Measurements from ENCODE around the gene ORAI1.
"Not testable (repeated sequence)": the region's sequence is repeated elsewhere in the genome, so short reads cannot be mapped to it uniquely, and the experiment has no call there.

ORAI1 gene

DNA sequence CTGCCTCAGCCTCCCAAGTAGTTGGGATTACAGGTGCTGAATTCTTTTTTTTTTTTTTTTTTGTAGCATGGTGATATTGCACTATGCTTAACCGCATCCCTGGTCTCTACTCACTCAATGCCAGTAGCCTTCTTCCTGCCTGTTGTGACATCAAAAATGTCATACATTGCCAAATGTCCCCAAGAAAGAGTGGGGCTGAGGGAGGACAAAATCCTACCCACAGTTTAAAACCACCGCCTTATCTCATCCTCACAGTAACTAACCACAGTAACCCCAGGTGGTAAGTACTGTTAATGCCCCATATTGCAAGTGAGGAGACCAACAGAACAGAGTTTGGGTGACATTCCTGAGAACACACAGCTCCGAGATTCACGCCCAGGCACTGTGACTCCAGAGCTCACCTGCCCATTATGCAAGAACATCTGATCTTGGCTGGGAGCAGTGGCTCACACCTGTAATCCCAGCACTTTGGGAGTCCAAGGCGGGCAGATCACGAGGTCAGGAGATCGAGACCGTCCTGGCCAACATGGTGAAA lies 23.6 kb downstream of the ORAI1 start:
- H3K4me3 ChIP-seq (ENCODE audit: control insufficient read depth, low read depth, low read length): no peak overlapping the region

DNA sequence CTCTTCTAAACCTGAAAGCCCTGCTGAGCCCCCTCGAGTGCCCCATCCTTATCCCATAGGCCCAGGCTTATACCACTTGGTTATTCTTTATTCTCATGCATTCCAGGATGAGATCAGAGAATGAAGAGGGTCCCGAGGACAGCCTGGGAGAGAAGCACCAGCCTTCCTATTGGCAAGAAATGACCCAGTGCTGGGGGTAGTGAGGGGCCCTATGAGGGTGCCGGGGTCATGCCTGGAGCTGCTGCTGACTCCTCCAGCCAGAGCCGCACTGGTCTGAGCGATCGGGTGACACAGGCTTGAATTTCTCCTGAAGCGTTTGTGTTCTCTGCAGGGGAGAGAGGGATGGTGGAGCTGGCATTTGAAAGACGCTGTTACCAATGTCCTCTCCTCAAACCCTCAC lies 25.0 kb downstream of the ORAI1 start:
- no peak for DNase-seq (ENCODE audit: low read depth)
- H3K4me3 ChIP-seq (ENCODE audit: control insufficient read depth, low read depth, low read length): no peak overlapping the region
- TF ChIP-seq, protein P1, sequence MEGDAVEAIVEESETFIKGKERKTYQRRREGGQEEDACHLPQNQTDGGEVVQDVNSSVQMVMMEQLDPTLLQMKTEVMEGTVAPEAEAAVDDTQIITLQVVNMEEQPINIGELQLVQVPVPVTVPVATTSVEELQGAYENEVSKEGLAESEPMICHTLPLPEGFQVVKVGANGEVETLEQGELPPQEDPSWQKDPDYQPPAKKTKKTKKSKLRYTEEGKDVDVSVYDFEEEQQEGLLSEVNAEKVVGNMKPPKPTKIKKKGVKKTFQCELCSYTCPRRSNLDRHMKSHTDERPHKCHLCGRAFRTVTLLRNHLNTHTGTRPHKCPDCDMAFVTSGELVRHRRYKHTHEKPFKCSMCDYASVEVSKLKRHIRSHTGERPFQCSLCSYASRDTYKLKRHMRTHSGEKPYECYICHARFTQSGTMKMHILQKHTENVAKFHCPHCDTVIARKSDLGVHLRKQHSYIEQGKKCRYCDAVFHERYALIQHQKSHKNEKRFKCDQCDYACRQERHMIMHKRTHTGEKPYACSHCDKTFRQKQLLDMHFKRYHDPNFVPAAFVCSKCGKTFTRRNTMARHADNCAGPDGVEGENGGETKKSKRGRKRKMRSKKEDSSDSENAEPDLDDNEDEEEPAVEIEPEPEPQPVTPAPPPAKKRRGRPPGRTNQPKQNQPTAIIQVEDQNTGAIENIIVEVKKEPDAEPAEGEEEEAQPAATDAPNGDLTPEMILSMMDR (IDR thresholded peaks at IDR 0.05; ENCODE audit: control insufficient read depth, insufficient read depth, low read depth, low read length, missing control alignments): no peak

More for the DNA sequence above, 23.6 kb downstream of the ORAI1 start:
- TF ChIP-seq, protein P1 (IDR thresholded peaks at IDR 0.05; ENCODE audit: control insufficient read depth, insufficient read depth, low read depth, low read length, missing control alignments): no peak
- DNase-seq (ENCODE audit: low read depth): no peak

DNA sequence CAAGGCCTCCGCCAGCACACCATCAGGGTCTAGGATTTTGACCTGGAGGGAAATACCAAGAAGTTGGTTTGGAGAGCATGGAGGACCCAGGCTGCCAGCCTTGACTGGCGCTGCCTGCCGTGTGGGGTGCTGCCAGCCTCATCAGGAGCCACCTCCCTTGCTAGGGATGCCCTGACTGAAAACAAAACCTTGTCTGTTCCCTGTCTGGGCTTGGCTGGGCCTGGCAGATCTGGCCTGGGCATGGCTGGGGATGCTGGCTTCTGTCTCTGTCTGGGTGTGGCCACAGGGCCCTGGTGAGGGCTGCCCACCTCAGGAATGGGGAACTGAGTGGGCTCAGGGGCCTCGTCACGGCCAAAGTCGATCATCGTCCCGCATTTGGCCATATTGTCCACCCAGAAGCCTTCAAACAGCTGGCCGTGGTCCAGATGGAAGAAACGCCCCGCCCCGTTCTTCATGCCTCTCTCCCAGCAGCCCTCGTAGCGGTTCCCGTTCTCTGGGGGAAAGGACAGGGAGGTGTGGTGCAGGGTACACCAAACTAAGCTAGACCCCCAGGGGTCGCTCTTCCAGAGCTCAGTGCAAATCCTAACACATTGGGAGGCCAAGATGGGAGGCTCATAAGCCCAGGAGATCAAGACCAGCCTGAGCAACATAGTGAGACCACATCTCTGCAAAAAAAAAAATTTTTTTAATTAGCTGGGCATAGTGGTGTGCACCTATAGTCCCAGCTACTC lies 26.6 kb downstream of the ORAI1 start:
- no peak overlapping the region for H3K4me3 ChIP-seq (ENCODE audit: control insufficient read depth, low read depth, low read length)
- no peak for DNase-seq (ENCODE audit: low read depth)
- TF ChIP-seq, protein P1 (IDR thresholded peaks at IDR 0.05; ENCODE audit: control insufficient read depth, insufficient read depth, low read depth, low read length, missing control alignments): no peak

DNA sequence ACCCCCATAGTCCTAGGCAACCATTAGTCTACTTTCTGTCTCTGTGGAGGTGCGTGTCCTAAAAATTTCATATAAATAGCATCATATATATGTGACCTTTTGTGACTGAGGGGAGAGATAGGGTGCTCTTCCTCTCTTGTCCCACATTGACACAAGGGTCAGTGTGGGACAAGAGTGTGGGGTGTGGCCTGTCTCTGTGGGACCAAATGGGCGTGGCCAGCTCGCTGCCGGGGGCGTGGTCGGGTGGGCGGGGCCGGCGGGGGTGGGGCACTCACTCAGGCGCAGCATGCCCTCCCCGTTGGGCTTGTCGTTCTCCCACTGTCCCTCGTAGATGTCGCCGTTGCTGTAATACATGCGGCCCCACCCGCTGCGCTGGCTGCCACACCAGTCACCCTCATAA lies 27.7 kb downstream of the ORAI1 start:
- TF ChIP-seq, protein P1 (IDR thresholded peaks at IDR 0.05; ENCODE audit: control insufficient read depth, insufficient read depth, low read depth, low read length, missing control alignments): no peak
- DNase-seq (ENCODE audit: low read depth): no peak

DNA sequence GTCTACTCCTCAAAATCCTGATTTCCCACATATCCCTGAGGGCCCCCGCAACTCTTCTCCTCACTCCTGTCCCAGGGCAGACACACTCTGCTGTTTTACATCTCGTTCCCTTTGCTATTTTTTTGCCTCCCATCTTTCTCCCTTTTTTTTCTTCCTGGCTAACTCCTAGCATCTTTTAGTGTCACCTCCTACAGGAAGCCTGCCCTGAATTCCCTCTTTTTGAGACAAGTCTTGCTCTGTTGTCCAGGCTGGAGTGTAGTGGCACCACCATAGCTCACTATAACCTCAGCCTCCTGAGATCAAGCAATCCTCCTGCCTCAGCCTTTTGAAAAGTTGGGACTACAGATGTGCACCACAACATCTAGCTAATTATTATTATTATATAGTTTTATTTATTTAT lies 29.8 kb downstream of the ORAI1 start:
- TF ChIP-seq, protein P1 (IDR thresholded peaks at IDR 0.05; ENCODE audit: control insufficient read depth, insufficient read depth, low read depth, low read length, missing control alignments): no peak
- no peak overlapping the region for H3K4me3 ChIP-seq (ENCODE audit: control insufficient read depth, low read depth, low read length)
- no peak for DNase-seq (ENCODE audit: low read depth)

More for the DNA sequence above, 27.7 kb downstream of the ORAI1 start:
- no peak overlapping the region for H3K4me3 ChIP-seq (ENCODE audit: control insufficient read depth, low read depth, low read length)

DNA sequence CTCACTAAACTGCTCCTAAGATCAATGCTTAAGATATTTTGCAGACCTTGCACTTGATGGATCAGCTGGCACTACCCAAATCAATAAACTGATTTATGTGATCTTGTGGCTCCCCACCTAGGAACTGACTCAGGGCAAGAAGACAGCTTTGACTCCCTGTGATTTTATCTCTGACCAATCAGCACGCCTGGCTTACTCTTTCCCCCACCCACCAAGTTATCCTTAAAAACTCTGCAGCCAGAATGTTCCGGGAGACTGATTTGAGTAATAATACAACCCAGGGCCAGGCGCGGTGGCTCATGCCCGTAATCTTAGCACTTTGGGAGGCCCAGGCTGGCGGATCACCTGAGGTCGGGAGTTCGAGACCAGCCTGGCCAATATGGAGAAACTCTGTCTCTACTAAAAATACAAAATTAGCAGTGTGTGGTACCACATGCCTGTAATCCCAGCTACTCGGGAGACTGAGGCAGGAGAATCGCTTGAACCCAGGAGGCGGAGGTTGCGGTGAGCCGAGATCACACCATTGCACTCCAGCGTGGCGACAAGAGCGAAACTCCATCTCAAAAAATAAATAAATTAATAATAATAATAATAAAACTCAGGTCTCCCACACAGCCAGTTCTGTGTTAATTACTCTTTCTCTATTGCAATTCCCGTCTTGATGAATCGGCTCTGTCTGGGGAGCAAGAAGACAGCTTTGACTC lies 31.1 kb downstream of the ORAI1 start:
- no peak for DNase-seq (ENCODE audit: low read depth)
- TF ChIP-seq, protein P1 (IDR thresholded peaks at IDR 0.05; ENCODE audit: control insufficient read depth, insufficient read depth, low read depth, low read length, missing control alignments): no peak
- H3K4me3 ChIP-seq (ENCODE audit: control insufficient read depth, low read depth, low read length): no peak overlapping the region

DNA sequence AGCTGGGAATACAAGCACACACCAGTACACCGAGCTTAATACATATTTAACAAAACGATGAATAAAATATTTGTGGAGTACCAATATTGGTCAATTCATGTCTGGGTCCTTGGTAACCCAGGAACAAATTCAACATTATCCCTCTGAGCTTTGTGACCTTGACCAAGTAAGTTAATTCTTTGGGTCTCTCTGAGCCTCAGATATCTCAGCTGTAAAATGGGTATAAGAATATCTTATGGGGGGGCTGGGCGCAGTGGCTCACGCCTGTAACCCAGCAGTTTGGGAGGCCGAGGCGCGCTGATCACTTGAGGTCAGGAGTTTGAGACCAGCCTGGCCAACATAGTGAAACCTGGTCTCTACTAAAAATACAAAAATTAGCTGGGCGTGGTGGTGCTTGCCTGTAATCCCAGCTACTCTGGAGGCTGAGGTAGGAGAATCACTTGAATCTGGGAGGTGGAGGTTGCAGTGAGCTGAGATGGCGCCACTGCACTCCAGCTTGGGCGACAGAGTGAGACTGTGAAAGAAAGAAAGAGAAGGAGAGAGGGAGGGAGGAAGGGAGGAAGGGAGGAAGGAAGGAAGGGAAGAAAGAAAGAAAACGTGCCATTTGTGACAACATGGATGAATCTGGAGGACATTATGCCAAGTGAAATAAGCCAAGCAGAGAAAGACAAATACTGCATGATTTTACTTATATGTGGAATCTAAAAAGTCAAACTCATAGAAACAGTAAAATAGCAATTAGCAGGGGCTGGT lies 35.2 kb downstream of the ORAI1 start:
- H3K4me3 ChIP-seq (ENCODE audit: control insufficient read depth, low read depth, low read length); DNase-seq (ENCODE audit: low read depth): not testable (repeated sequence)

Data from AG09309 (cell line).